AG20443 (cell line): ENCODE data around the gene RTN4RL1.
"Not testable (repeated sequence)": the region's sequence is repeated elsewhere in the genome, so short reads cannot be mapped to it uniquely, and the experiment has no call there.

ENCODE experiments used
- DNase-seq: peaks from one replicate; pipeline ENCODE4 v3.0.0; 2012; ENCODE audit warnings: low spot score, mixed read lengths

The RTN4RL1 gene

GRCh38 chr17:2003525-2003924 is 21.6 kb downstream of the RTN4RL1 start:
- no peak for DNase-seq

DNA sequence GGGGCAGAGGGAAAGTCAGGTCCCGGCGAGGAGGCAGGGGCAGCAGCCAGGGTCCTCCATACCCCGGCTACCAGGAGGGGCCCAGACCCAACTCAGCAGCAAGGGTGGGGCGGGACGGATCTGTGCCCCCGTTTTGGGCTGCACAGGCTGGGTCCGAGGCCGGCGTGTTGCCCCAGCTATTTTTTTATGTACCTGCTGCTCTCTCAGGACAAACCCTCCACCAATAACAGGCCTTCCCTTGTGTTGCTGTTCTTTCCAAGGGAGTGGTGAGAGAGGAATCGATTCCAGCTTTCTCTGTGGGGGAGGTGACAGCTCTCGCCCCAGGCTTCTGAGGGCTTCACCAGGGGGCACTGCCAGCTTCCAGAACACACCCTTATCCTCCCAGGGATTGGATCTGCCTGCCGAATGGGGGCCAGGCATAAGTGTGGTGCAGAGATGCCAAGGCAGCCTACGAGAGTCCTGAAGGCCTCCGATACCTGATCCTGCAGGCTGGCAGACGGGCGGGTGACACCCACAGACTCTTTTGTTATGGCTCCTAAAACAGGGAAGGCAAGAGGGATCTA is 22.3 kb downstream of the RTN4RL1 start:
- no peak for DNase-seq

DNA sequence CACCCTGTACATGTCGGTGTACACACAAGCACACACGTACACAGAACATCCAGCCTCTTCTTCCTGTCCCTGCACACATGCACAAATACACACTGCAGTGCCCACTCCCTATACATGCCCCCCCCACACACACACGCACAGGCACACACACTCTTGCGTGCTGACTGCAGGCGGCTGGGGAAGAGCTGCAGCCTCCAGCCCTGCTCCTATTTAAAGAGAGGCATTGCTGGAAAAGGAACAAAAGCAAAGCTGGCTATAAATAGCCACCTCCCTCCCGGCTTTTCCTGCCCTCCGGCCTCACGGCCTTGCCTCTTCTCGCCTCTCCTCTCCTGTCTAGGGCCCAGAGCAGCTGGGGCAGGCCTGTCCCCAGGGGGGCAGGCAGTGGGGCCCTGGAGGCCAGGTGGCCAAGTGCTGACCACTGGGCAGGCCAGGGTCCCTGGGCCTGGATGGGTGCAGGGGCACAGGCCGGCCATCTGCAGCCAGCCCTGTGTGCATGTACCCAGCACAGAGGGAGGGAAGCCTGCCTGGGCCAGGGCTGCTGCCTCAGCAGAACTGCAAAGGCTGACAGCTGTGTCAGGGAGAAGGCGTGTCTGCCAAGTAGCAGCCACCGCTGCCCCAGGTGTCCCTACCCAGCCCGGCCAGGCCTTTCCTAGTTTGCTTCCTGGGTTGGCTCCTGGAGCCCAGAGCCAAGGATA is 25.4 kb downstream of the RTN4RL1 start:
- peak; percentile 42 for DNase-seq

- DNase-seq = peak; percentile 55
Measured at GRCh38 chr17:1997927-1998742, 27.0 kb downstream of the RTN4RL1 start.

DNA sequence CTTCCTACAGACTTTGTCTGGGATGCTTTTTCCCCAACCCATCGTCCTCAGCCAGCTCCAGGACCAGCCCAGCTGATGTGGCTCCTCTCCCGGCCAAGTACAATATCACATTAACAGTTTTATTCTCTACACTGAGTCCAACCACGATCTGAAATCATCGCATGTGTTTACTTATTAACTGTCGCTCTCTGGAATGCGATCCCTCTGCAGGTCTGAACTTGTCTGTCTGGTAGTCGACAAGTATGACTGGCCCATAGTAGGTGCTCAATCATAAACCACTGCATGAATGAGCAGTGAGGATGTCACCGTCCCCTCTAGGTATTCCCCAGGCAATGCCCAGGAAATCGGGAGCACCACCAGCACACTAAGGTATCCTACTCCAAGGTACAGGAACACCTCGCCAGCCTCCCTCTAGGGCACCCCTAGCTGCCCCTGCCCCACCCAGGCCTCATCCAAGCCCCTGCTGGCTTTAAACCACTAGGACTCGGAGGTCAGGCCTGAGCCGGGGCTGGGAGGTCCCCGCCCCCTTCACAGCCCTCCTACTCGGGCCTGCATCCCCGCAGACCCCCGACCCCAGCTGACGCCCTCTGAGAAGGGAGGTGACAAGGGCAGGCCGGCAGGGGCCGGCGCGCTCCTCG is 27.7 kb downstream of the RTN4RL1 start:
- DNase-seq = no peak

GRCh38 chr17:1996800-1997288 is 28.3 kb downstream of the RTN4RL1 start:
- DNase-seq = no peak

DNA sequence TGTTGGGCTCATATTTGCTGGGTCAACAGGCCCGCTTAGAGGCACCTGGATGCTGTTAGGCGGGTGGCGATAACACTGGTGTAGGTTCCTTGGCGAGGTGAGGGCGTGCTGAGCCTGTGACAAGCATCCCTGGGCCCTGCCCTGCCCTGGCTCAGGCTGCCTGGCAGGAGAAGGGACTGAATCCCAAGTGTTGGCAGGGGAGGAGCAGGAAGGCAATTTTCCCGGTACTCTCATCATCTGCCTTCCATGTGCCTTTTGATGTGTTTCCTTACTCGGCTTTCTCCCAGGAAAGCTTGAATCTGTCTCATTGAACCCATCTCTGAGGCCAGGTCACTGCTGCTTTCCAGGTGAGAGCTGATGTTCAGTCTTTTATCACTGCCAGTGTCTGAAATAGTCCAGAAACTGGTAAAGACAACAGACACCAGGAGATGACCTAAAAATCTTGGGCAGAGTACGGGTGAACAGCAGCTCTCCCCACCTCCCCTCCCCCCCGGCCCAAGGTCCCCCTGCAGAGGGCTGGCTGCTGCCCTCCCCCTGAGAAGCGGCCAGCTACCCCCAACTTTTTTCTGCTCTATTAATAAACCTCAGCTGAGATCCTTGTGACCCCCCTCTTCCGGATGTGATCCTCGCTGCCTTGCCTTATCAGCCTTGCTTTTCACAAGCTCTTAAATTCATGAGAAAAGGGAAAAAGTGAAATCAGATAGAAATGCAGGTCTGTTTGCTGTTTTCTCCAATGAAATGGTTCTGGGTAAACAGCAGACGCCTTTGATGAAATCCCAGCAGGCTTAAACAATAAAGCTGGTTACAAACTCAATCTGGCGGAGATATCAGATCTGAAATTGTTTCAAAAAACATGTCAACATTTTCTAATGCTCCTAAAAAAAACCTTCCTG is 29.0 kb downstream of the RTN4RL1 start:
- no peak for DNase-seq

- no peak for DNase-seq
Measured at GRCh38 chr17:1995321-1995892, 29.7 kb downstream of the RTN4RL1 start.

- DNase-seq = no peak
Measured at GRCh38 chr17:1994707-1995106, 30.4 kb downstream of the RTN4RL1 start.

DNA sequence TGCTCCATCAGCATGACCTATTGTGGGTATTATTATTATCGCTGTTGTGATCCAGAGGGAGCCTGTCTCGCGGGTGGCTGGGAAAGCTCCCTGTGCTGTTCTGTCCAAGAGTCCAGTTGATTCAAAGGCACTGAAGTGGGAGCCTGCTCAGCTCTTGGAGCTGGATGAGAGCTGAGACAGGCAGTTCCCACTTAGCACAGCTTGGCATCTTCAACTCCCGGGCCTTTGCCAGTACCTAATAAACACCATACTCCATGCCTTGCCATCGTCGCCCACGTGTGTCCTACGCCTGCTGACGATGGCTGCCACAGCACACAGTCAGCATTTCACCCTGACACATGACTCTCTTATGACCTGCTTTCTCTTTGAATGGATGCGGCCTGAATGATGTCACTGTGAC is 32.6 kb downstream of the RTN4RL1 start:
- DNase-seq = no peak

- DNase-seq = peak; percentile 86
Measured at GRCh38 chr17:1989135-1989534, 36.0 kb downstream of the RTN4RL1 start.

DNA sequence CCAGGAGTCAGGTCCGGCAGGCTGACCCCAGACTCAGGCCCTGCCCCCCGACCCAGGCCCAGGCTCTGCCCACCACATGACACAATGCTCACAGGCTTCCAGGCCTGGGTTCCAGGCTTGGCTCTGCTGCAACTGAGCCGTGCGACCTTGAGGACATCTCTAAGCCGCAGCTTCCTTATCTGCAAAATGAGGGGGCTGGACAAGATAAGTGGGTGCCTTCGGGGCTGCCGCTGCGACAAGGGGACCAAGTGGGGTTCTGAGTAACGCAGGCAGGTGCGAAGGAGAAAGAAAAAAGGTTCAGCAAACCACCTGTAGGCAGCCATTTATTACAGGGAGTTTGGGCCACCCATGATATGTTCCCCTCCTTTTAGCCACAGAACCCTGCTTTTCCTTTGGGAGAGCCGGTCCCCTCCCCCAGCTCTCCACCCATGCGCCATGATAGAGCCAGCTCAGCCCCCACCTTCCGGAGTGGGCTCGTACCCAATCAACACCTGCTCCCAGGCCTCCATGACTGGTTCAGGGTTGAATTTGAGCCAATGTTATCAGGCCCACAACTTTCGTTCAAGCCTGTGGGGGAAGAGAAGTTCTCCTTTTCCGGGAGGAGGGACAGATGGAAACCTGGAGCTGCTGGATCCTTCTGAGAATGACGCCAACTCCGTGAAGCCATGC is 38.2 kb downstream of the RTN4RL1 start:
- DNase-seq = no peak

DNA sequence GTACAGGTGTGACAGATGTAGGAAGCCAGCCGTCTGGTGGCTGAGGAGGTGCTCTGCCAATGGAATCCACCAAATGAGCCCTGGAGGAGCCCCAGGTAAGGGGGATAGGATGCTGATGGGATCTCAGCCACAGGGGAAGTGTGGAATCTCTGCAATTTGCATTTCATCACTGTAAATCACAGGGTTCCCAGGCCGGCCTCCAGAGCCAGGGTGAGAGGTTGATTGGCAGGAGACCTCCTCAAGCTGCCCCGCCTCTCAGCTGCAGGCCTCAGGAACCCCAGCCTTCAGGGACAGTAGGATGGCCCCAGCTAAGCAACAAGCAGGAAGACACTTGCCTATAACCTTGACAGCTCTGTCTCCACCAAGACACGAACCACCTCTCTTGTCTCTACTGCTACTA is 39.4 kb downstream of the RTN4RL1 start:
- no peak for DNase-seq

- DNase-seq = no peak
Measured at GRCh38 chr17:1985093-1985492, 40.0 kb downstream of the RTN4RL1 start.

GRCh38 chr17:1982793-1983366 is 42.3 kb downstream of the RTN4RL1 start:
- DNase-seq = not testable (repeated sequence)

- DNase-seq = no peak
Measured at GRCh38 chr17:1980665-1981250, 44.4 kb downstream of the RTN4RL1 start.

- DNase-seq = no peak
Measured at GRCh38 chr17:1979182-1979985, 45.8 kb downstream of the RTN4RL1 start.

GRCh38 chr17:1978396-1978949 is 46.7 kb downstream of the RTN4RL1 start:
- DNase-seq = no peak
